HepG2 (cell line): ENCODE measurements around the gene PCBP1. TPM values are rescaled to one million over a fixed set of nuclear protein-coding genes. Genes with fewer than 3 reads are reported as not detected.

Experiments
- GFI1 ChIP-seq: sonication (generic); formaldehyde crosslinking; IDR thresholded peaks from 2 replicates; pipeline ENCODE4 v1.5.0; 2020; ENCODE audit warnings: missing genetic modification reagents, mild to moderate bottlenecking, borderline replicate concordance
- HHEX ChIP-seq: IDR thresholded peaks from 2 replicates; pipeline ENCODE4 v1.6.1; 2016; ENCODE audit warnings: control low read depth
- HMG20A ChIP-seq: IDR thresholded peaks from 2 replicates; pipeline ENCODE4 v1.6.1; 2016; ENCODE audit warnings: borderline replicate concordance
- HNRNPUL1 ChIP-seq: fragments of 200-400 bp; formaldehyde crosslinking; IDR thresholded peaks from 2 replicates; pipeline ENCODE4 v1.6.1; 2017; ENCODE audit warnings: low read depth, mild to moderate bottlenecking, low read length, moderate library complexity
- KLF15 ChIP-seq: sonication (generic); formaldehyde crosslinking; IDR thresholded peaks from 2 replicates; pipeline ENCODE4 v1.8.1; 2023; ENCODE audit warnings: borderline replicate concordance, mild to moderate bottlenecking, inconsistent platforms, missing genetic modification reagents, mixed read lengths
- MBD4 ChIP-seq: IDR thresholded peaks from 2 replicates; pipeline ENCODE4 v1.6.1; 2012; ENCODE audit warnings: low read length, inconsistent platforms, borderline replicate concordance
- MTF1 ChIP-seq: sonication (generic); formaldehyde crosslinking; IDR thresholded peaks from 2 replicates; pipeline ENCODE4 v1.5.0; 2020; ENCODE audit warnings: missing genetic modification reagents
- NR1H2 ChIP-seq: sonication (generic); formaldehyde crosslinking; IDR thresholded peaks from 2 replicates; pipeline ENCODE4 v1.8.1; 2022; ENCODE audit warnings: low read depth, missing genetic modification reagents, borderline replicate concordance
- NR2C2 ChIP-seq: sonication (generic); formaldehyde crosslinking; IDR thresholded peaks from 2 replicates; pipeline ENCODE4 v1.4.0; 2020; ENCODE audit warnings: missing genetic modification reagents, mild to moderate bottlenecking, moderate library complexity, borderline replicate concordance
- SNRNP70 ChIP-seq: fragments of 200-400 bp; formaldehyde crosslinking; IDR thresholded peaks from 2 replicates; pipeline ENCODE4 v1.6.1; 2017; ENCODE audit warnings: mild to moderate bottlenecking, low read depth, low read length, moderate library complexity
- ZNF253 ChIP-seq: sonication (generic); formaldehyde crosslinking; IDR thresholded peaks from 2 replicates; pipeline ENCODE4 v1.8.0; 2022; ENCODE audit warnings: mild to moderate bottlenecking, missing genetic modification reagents, borderline replicate concordance
- ZNF530 ChIP-seq: sonication (generic); formaldehyde crosslinking; IDR thresholded peaks from 2 replicates; pipeline ENCODE4 v1.5.0; 2020; ENCODE audit warnings: low read depth, mild to moderate bottlenecking, missing genetic modification reagents
- ZNF674 ChIP-seq: sonication (generic); formaldehyde crosslinking; IDR thresholded peaks from 2 replicates; pipeline ENCODE4 v1.5.0; 2020; ENCODE audit warnings: low read depth, mild to moderate bottlenecking, missing genetic modification reagents
- ZNF780A ChIP-seq: sonication (generic); formaldehyde crosslinking; IDR thresholded peaks from 2 replicates; pipeline ENCODE4 v1.8.0; 2022; ENCODE audit warnings: mild to moderate bottlenecking, missing genetic modification reagents, moderate library complexity
- polyA plus RNA-seq, 8 experiments: library from polyadenylated mRNA; depleted of rRNA in 3 of 8; stranded (reverse) in 7 of 8; unstranded in 1 of 8; fragments of >200 nt; fragmentation: Illumina TruSeq in 4 of 8; extraction: Trizol in 4 of 8; gene quantifications; 2 replicates each; pipeline versions ENCODE4 v1.2.1 to v1.2.3, GENCODE V29; 2011 to 2016; ENCODE audit warnings: low read depth in 4 of 8, missing spikeins in 1 of 8, mixed read lengths in 1 of 8; ENCODE audit not compliant: insufficient read depth in 1 of 8
- total RNA-seq, 5 experiments: library from RNA; depleted of rRNA; stranded (reverse); fragments of >200 nt; fragmentation: Illumina TruSeq; extraction: Trizol; gene quantifications; 2 replicates each; pipeline ENCODE4 v1.2.3, GENCODE V29; 2016; ENCODE audit warnings: low read depth in 1 of 5
- TF ChIP-seq, protein P1 (sequence below): sonication (generic); formaldehyde crosslinking; IDR thresholded peaks from 2 replicates; pipeline ENCODE4 v1.4.0; 2020; ENCODE audit warnings: mild to moderate bottlenecking, missing genetic modification reagents, borderline replicate concordance
- TF ChIP-seq, protein P2 (sequence below): sonication (generic); formaldehyde crosslinking; IDR thresholded peaks from 2 replicates; pipeline ENCODE4 v1.8.0; 2022; ENCODE audit warnings: mild to moderate bottlenecking, missing genetic modification reagents
- TF ChIP-seq, protein P3 (sequence below): sonication (generic); formaldehyde crosslinking; IDR thresholded peaks from 2 replicates; pipeline ENCODE4 v1.4.0; 2020; ENCODE audit warnings: mild to moderate bottlenecking, missing genetic modification reagents
- TF ChIP-seq, protein P4 (sequence below): sonication (generic); formaldehyde crosslinking; IDR thresholded peaks from 2 replicates; pipeline ENCODE4 v1.8.0; 2022; ENCODE audit warnings: missing genetic modification reagents, mild to moderate bottlenecking, inconsistent platforms, borderline replicate concordance

Gene PCBP1
- total and polyA plus RNA-seq, 2 of the 13 experiments (the other 11 are each of a cell fraction or from before 2014, with no cell fraction given) = 32.0 to 137 TPM

DNA sequence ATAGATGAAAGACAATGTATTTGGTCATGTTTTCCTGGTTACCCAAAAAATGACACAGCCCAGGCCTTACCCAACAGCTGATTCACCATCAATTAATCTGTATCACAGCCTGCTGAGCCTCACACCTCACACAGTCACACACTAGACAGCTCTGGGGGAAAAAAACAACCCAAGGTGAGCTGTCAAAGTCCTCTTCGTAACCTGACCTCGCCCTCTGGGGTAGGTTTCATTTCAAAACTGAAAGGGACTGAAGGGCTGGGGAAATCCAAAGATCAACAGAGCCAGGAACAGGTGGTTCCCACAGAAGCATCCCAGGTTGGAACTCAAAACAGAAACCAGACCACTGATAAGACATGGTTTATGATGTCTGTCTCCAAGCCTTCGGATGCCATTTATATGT lies 18.2 kb upstream of the PCBP1 start (continued):
- TF ChIP-seq, protein P1, sequence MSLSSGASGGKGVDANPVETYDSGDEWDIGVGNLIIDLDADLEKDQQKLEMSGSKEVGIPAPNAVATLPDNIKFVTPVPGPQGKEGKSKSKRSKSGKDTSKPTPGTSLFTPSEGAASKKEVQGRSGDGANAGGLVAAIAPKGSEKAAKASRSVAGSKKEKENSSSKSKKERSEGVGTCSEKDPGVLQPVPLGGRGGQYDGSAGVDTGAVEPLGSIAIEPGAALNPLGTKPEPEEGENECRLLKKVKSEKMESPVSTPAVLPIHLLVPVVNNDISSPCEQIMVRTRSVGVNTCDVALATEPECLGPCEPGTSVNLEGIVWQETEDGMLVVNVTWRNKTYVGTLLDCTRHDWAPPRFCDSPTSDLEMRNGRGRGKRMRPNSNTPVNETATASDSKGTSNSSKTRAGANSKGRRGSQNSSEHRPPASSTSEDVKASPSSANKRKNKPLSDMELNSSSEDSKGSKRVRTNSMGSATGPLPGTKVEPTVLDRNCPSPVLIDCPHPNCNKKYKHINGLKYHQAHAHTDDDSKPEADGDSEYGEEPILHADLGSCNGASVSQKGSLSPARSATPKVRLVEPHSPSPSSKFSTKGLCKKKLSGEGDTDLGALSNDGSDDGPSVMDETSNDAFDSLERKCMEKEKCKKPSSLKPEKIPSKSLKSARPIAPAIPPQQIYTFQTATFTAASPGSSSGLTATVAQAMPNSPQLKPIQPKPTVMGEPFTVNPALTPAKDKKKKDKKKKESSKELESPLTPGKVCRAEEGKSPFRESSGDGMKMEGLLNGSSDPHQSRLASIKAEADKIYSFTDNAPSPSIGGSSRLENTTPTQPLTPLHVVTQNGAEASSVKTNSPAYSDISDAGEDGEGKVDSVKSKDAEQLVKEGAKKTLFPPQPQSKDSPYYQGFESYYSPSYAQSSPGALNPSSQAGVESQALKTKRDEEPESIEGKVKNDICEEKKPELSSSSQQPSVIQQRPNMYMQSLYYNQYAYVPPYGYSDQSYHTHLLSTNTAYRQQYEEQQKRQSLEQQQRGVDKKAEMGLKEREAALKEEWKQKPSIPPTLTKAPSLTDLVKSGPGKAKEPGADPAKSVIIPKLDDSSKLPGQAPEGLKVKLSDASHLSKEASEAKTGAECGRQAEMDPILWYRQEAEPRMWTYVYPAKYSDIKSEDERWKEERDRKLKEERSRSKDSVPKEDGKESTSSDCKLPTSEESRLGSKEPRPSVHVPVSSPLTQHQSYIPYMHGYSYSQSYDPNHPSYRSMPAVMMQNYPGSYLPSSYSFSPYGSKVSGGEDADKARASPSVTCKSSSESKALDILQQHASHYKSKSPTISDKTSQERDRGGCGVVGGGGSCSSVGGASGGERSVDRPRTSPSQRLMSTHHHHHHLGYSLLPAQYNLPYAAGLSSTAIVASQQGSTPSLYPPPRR = peak; percentile 32; the same call in 1 of the 2 replicates
- TF ChIP-seq GFI1 (CRISPR knock-in tag) = no peak
- TF ChIP-seq HMG20A (CRISPR knock-in tag) = no peak
- TF ChIP-seq ZNF530 (CRISPR knock-in tag) = no peak
- no peak for TF ChIP-seq ZNF674 (CRISPR knock-in tag)
- no peak for TF ChIP-seq MTF1 (CRISPR knock-in tag)
- TF ChIP-seq, protein P2, sequence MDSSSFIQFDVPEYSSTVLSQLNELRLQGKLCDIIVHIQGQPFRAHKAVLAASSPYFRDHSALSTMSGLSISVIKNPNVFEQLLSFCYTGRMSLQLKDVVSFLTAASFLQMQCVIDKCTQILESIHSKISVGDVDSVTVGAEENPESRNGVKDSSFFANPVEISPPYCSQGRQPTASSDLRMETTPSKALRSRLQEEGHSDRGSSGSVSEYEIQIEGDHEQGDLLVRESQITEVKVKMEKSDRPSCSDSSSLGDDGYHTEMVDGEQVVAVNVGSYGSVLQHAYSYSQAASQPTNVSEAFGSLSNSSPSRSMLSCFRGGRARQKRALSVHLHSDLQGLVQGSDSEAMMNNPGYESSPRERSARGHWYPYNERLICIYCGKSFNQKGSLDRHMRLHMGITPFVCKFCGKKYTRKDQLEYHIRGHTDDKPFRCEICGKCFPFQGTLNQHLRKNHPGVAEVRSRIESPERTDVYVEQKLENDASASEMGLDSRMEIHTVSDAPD (CRISPR knock-in tag) = peak; percentile 42; the same call in 1 of the 2 replicates
- TF ChIP-seq ZNF253 (CRISPR knock-in tag) = no peak
- no peak for TF ChIP-seq HHEX
- no peak for TF ChIP-seq NR1H2
- TF ChIP-seq, protein P3, sequence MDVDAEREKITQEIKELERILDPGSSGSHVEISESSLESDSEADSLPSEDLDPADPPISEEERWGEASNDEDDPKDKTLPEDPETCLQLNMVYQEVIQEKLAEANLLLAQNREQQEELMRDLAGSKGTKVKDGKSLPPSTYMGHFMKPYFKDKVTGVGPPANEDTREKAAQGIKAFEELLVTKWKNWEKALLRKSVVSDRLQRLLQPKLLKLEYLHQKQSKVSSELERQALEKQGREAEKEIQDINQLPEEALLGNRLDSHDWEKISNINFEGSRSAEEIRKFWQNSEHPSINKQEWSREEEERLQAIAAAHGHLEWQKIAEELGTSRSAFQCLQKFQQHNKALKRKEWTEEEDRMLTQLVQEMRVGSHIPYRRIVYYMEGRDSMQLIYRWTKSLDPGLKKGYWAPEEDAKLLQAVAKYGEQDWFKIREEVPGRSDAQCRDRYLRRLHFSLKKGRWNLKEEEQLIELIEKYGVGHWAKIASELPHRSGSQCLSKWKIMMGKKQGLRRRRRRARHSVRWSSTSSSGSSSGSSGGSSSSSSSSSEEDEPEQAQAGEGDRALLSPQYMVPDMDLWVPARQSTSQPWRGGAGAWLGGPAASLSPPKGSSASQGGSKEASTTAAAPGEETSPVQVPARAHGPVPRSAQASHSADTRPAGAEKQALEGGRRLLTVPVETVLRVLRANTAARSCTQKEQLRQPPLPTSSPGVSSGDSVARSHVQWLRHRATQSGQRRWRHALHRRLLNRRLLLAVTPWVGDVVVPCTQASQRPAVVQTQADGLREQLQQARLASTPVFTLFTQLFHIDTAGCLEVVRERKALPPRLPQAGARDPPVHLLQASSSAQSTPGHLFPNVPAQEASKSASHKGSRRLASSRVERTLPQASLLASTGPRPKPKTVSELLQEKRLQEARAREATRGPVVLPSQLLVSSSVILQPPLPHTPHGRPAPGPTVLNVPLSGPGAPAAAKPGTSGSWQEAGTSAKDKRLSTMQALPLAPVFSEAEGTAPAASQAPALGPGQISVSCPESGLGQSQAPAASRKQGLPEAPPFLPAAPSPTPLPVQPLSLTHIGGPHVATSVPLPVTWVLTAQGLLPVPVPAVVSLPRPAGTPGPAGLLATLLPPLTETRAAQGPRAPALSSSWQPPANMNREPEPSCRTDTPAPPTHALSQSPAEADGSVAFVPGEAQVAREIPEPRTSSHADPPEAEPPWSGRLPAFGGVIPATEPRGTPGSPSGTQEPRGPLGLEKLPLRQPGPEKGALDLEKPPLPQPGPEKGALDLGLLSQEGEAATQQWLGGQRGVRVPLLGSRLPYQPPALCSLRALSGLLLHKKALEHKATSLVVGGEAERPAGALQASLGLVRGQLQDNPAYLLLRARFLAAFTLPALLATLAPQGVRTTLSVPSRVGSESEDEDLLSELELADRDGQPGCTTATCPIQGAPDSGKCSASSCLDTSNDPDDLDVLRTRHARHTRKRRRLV (CRISPR knock-in tag) = no peak
- TF ChIP-seq SNRNP70 = no peak
- TF ChIP-seq, protein P4, sequence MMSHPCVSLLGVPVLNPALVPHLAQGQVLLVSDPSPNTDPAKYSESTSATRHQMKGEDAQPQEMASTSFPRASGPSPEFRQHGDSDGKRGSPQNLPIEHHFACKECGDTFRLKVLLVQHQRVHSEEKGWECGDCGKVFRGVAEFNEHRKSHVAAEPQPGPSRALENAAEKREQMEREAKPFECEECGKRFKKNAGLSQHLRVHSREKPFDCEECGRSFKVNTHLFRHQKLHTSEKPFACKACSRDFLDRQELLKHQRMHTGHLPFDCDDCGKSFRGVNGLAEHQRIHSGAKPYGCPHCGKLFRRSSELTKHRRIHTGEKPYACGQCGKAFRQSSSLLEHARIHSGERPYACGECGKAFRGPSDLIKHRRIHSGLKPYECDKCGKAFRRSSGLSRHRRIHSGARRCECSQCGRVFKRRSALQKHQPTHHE (CRISPR knock-in tag) = no peak
- TF ChIP-seq ZNF780A (CRISPR knock-in tag) = no peak
- peak; percentile 66; the same call in 1 of the 2 replicates for TF ChIP-seq NR2C2 (CRISPR knock-in tag)
- TF ChIP-seq KLF15 (CRISPR knock-in tag) = no peak
- no peak for TF ChIP-seq MBD4
- TF ChIP-seq HNRNPUL1 = no peak
